HepG2 (cell line): ENCODE measurements around the gene ADGRD1. TPM values are rescaled to one million over a fixed set of nuclear protein-coding genes. Genes with fewer than 3 reads are reported as not detected.
A peak's percentile ranks its signal among the peaks of the same experiment; 100 is the strongest.

Experiments
- DPF2 ChIP-seq: sonication (generic); formaldehyde crosslinking; IDR thresholded peaks from 2 replicates; pipeline ENCODE4 v1.4.0; 2020; ENCODE audit warnings: mild to moderate bottlenecking, low read depth, missing genetic modification reagents, borderline replicate concordance
- ETV6 ChIP-seq: sonication (generic); formaldehyde crosslinking; conservative IDR thresholded peaks from 2 replicates; pipeline ENCODE4 v1.4.0; 2020; ENCODE audit warnings: missing genetic modification reagents
- GABPB1 ChIP-seq: IDR thresholded peaks from 2 replicates; pipeline ENCODE4 v1.6.1; 2016; ENCODE audit warnings: mild to moderate bottlenecking, missing genetic modification reagents, moderate library complexity, missing compliant biosample characterization
- KLF15 ChIP-seq: sonication (generic); formaldehyde crosslinking; IDR thresholded peaks from 2 replicates; pipeline ENCODE4 v1.8.1; 2023; ENCODE audit warnings: borderline replicate concordance, mild to moderate bottlenecking, inconsistent platforms, missing genetic modification reagents, mixed read lengths
- YEATS2 ChIP-seq: sonication (generic); formaldehyde crosslinking; IDR thresholded peaks from 2 replicates; pipeline ENCODE4 v1.4.0; 2020; ENCODE audit warnings: missing genetic modification reagents, borderline replicate concordance
- ZNF430 ChIP-seq: sonication (generic); formaldehyde crosslinking; IDR thresholded peaks from 2 replicates; pipeline ENCODE4 v1.9.0; 2021; ENCODE audit warnings: mild to moderate bottlenecking, missing genetic modification reagents
- ZNF546 ChIP-seq: sonication (generic); formaldehyde crosslinking; conservative IDR thresholded peaks from 2 replicates; pipeline ENCODE4 v1.8.1; 2023; ENCODE audit warnings: mild to moderate bottlenecking, missing genetic modification reagents
- ZNF629 ChIP-seq: sonication (generic); formaldehyde crosslinking; conservative IDR thresholded peaks from 2 replicates; pipeline ENCODE4 v1.5.0; 2020; ENCODE audit warnings: missing genetic modification reagents
- ZNF674 ChIP-seq: sonication (generic); formaldehyde crosslinking; IDR thresholded peaks from 2 replicates; pipeline ENCODE4 v1.5.0; 2020; ENCODE audit warnings: low read depth, mild to moderate bottlenecking, missing genetic modification reagents
- ZNF891 ChIP-seq: sonication (generic); formaldehyde crosslinking; IDR thresholded peaks from 2 replicates; pipeline ENCODE4 v1.5.0; 2020; ENCODE audit warnings: mild to moderate bottlenecking, missing genetic modification reagents
- polyA plus RNA-seq, 8 experiments: library from polyadenylated mRNA; depleted of rRNA in 3 of 8; stranded (reverse) in 7 of 8; unstranded in 1 of 8; fragments of >200 nt; fragmentation: Illumina TruSeq in 4 of 8; extraction: Trizol in 4 of 8; gene quantifications; 2 replicates each; pipeline versions ENCODE4 v1.2.1 to v1.2.3, GENCODE V29; 2011 to 2016; ENCODE audit warnings: low read depth in 4 of 8, missing spikeins in 1 of 8, mixed read lengths in 1 of 8; ENCODE audit not compliant: insufficient read depth in 1 of 8
- total RNA-seq, 5 experiments: library from RNA; depleted of rRNA; stranded (reverse); fragments of >200 nt; fragmentation: Illumina TruSeq; extraction: Trizol; gene quantifications; 2 replicates each; pipeline ENCODE4 v1.2.3, GENCODE V29; 2016; ENCODE audit warnings: low read depth in 1 of 5
- TF ChIP-seq, protein P1 (sequence below): sonication (generic); formaldehyde crosslinking; IDR thresholded peaks from 2 replicates; pipeline ENCODE4 v1.4.0; 2020; ENCODE audit warnings: missing genetic modification reagents
- TF ChIP-seq, protein P2 (sequence below): sonication (generic); formaldehyde crosslinking; IDR thresholded peaks from 2 replicates; pipeline ENCODE4 v1.4.0; 2020; ENCODE audit warnings: missing genetic modification reagents
- TF ChIP-seq, protein P3 (sequence below): sonication (generic); formaldehyde crosslinking; IDR thresholded peaks from 2 replicates; pipeline ENCODE4 v1.4.0; 2020; ENCODE audit warnings: mild to moderate bottlenecking, missing genetic modification reagents

ADGRD1 gene
- total and polyA plus RNA-seq, 2 of the 13 experiments (the other 11 are each of a cell fraction or from before 2014, with no cell fraction given), result 0.46 to 12.4 TPM

DNA sequence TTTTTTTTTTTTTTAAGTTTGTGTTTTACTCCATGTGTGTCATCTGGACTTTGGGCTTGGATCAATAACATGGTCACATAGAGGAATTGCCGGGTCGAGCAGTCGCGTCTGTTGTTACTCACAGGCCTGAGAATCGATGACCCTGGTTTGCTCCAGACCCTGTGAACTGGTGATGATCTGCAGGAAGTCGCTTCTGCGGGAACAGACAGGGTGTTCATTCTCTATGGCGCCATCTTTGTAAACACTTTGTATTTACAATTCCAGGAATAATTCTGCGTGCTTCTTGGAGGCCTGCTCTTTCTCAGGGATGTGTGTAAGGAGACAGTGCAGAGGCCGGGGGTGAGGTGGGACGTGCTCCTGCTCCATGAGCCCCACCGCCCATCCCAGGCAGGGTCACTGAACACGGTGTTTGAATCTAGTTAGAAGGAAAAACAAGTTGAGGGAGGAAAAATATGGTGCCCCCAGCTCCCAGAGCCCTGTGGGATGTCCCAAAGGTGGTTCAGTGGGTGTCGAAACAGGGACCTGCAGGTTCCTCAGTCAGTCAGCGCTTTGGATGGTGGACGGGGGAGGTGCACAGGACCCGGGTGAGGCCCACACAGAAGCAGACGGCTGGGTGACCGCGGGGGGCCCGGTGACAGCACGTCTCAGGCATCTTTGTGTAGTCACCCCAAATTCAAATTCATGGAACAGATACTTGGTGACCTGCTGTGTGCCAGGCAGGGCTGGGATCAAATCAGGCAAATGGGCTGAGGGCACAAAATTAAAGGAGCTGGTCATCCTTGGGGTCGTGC is 58.8 kb downstream of the ADGRD1 start (continued):
- TF ChIP-seq ZNF430 (CRISPR knock-in tag) (peak; percentile 78; the same call in 1 of the 2 replicates), YEATS2 (peak; percentile 54; the same call in 1 of the 2 replicates), KLF15 (CRISPR knock-in tag) (no peak), ETV6 (CRISPR knock-in tag) (no peak), ZNF546 (CRISPR knock-in tag) (no peak), ZNF674 (CRISPR knock-in tag) (no peak), ZNF891 (no peak), GABPB1 (peak; percentile 68), DPF2 (peak; percentile 96), ZNF629 (CRISPR knock-in tag) (peak; percentile 69)
- TF ChIP-seq, protein P1, sequence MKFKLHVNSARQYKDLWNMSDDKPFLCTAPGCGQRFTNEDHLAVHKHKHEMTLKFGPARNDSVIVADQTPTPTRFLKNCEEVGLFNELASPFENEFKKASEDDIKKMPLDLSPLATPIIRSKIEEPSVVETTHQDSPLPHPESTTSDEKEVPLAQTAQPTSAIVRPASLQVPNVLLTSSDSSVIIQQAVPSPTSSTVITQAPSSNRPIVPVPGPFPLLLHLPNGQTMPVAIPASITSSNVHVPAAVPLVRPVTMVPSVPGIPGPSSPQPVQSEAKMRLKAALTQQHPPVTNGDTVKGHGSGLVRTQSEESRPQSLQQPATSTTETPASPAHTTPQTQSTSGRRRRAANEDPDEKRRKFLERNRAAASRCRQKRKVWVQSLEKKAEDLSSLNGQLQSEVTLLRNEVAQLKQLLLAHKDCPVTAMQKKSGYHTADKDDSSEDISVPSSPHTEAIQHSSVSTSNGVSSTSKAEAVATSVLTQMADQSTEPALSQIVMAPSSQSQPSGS (CRISPR knock-in tag), result peak; percentile 64
- TF ChIP-seq, protein P2, sequence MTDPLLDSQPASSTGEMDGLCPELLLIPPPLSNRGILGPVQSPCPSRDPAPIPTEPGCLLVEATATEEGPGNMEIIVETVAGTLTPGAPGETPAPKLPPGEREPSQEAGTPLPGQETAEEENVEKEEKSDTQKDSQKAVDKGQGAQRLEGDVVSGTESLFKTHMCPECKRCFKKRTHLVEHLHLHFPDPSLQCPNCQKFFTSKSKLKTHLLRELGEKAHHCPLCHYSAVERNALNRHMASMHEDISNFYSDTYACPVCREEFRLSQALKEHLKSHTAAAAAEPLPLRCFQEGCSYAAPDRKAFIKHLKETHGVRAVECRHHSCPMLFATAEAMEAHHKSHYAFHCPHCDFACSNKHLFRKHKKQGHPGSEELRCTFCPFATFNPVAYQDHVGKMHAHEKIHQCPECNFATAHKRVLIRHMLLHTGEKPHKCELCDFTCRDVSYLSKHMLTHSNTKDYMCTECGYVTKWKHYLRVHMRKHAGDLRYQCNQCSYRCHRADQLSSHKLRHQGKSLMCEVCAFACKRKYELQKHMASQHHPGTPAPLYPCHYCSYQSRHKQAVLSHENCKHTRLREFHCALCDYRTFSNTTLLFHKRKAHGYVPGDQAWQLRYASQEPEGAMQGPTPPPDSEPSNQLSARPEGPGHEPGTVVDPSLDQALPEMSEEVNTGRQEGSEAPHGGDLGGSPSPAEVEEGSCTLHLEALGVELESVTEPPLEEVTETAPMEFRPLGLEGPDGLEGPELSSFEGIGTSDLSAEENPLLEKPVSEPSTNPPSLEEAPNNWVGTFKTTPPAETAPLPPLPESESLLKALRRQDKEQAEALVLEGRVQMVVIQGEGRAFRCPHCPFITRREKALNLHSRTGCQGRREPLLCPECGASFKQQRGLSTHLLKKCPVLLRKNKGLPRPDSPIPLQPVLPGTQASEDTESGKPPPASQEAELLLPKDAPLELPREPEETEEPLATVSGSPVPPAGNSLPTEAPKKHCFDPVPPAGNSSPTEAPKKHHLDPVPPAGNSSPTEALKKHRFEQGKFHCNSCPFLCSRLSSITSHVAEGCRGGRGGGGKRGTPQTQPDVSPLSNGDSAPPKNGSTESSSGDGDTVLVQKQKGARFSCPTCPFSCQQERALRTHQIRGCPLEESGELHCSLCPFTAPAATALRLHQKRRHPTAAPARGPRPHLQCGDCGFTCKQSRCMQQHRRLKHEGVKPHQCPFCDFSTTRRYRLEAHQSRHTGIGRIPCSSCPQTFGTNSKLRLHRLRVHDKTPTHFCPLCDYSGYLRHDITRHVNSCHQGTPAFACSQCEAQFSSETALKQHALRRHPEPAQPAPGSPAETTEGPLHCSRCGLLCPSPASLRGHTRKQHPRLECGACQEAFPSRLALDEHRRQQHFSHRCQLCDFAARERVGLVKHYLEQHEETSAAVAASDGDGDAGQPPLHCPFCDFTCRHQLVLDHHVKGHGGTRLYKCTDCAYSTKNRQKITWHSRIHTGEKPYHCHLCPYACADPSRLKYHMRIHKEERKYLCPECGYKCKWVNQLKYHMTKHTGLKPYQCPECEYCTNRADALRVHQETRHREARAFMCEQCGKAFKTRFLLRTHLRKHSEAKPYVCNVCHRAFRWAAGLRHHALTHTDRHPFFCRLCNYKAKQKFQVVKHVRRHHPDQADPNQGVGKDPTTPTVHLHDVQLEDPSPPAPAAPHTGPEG (CRISPR knock-in tag), result 0 out of 2 replicates have a peak, but pooled peaks have one; percentile 47
- TF ChIP-seq, protein P3, sequence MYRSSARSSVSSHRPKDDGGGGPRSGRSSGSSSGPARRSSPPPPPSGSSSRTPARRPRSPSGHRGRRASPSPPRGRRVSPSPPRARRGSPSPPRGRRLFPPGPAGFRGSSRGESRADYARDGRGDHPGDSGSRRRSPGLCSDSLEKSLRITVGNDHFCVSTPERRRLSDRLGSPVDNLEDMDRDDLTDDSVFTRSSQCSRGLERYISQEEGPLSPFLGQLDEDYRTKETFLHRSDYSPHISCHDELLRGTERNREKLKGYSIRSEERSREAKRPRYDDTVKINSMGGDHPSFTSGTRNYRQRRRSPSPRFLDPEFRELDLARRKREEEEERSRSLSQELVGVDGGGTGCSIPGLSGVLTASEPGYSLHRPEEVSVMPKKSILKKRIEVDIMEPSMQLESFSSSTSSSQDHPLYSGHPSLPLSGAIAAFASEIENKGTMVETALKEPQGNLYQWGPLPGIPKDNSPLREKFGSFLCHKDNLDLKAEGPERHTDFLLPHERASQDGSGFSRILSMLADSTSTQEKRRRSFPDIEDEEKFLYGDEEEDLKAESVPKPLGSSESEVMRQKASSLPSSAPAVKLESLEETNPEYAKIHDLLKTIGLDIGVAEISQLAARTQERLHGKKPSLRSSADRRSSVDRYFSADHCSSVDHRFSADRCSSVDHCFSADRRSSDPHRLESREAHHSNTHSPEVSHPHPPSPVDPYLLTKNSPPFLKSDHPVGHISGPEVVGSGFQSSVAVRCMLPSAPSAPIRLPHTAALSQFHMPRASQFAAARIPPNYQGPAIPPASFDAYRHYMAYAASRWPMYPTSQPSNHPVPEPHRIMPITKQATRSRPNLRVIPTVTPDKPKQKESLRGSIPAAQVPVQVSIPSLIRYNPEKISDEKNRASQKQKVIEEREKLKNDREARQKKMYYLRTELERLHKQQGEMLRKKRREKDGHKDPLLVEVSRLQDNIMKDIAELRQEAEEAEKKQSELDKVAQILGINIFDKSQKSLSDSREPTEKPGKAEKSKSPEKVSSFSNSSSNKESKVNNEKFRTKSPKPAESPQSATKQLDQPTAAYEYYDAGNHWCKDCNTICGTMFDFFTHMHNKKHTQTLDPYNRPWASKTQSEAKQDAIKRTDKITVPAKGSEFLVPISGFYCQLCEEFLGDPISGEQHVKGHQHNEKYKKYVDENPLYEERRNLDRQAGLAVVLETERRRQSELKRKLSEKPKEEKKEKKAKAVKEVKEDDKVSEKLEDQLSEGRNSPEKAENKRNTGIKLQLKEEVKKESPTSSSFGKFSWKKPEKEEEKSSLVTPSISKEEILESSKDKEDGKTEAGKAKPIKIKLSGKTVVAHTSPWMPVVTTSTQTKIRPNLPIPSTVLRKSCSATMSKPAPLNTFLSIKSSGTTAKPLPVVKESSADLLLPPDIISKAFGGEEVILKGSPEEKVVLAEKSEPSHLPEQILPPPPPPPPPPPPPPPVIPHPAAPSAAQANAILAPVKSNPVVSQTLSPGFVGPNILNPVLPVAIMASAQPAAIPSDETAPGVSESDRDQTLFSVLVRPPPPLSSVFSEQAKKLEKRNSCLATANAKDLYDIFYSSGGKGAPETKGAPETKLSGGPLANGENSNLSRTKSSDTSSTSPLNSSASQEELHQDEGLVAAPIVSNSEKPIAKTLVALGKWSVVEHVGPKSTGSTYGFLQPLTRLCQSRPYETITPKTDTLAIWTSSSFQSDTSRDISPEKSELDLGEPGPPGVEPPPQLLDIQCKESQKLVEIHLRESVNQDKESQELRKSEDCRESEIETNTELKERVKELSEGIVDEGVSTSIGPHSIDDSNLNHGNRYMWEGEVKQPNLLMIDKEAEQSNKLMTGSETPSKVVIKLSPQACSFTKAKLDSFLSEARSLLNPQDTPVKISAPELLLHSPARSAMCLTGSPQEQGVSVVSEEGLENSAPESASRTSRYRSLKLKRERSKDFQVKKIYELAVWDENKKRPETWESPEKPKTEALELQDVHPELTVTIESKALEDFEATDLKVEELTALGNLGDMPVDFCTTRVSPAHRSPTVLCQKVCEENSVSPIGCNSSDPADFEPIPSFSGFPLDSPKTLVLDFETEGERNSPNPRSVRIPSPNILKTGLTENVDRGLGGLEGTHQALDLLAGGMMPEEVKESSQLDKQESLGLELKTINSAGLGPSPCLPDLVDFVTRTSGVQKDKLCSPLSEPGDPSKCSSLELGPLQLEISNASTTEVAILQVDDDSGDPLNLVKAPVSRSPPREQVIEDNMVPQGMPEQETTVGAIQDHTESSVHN, result peak; percentile 27; the same call in 1 of the 2 replicates
